ENCODE data around the gene KAT6B.

- no peak for TF ChIP-seq CTCF (IDR thresholded peaks at IDR 0.05)
- no peak for TF ChIP-seq POLR2A (IDR thresholded peaks at IDR 0.05)
Observed at GRCh38 chr10:74857586-74857985, 31.2 kb downstream of the KAT6B start.
